Stimulated activated CD8-positive, alpha-beta memory T cell treated with anti-CD3 and anti-CD28 coated beads, Interleukin-15, amount 100 ng/mL, for 24 hours (primary cell): ENCODE data around the gene HOXA3.
A peak's percentile ranks its signal among the peaks of the same experiment; 100 is the strongest.

ENCODE experiments used
- DNase-seq: peaks from one replicate; pipeline ENCODE4 v3.0.0-alpha.2; 2020; ENCODE audit warnings: low read depth

The HOXA3 gene

DNA sequence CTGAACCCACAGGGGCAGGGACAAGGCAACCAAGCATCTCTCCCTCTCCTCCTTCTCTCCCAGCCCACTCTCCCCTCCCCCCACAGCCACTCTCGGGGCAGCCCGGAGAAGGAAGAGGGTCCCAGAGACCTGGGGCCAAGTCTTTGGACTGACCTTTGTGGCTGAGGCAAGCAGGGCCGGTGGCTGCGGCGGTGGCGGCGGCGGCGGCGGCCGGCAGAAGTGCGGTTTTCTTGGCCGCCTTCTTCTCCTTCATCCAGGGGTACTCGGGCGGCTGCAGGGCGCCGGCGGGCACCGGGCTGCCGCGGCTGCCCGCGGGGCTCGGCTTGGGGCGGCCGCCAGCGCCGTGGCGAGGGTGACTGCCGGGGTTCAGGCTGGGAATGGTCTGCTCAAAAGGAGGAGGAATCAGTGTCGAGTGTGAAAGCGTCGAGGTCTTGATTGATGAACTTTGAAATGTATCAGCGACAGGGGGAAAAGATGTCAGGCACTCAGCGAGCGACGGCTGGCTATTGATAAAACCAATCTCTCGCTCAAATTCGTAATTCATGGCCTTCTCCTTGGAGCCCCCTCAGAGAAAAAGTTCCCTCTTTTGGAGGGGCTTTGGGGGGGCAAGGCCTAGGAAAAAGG is 50.3 kb downstream of the HOXA3 start:
- DNase-seq, result no peak

GRCh38 chr7:27101171-27101956 is 51.0 kb downstream of the HOXA3 start:
- no peak for DNase-seq

DNA sequence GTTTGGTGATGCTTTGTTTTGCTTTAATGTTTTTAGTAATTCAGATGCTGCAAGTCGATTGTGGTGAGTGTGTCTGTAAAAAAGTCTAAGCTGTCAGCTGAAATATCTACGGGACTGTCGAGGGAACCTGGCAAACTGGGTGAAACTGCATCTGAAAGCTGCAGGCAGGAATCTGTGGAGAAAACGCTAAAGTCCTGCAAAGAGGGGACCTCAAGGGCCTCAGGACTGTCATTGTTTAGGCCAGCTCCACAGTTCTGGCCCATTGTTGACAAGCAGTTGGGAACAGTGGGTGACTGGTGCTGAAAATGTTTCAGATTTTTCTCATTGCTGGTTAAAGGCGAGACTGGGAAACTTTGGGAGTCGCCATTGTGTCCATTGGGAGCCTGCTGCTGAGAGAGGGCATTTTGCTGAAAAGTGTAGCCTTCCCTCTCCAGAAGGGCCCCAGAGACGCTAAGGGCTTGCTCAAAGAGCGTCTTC is 51.7 kb downstream of the HOXA3 start:
- no peak for DNase-seq

GRCh38 chr7:27099453-27100370 is 52.7 kb downstream of the HOXA3 start:
- no peak for DNase-seq

DNA sequence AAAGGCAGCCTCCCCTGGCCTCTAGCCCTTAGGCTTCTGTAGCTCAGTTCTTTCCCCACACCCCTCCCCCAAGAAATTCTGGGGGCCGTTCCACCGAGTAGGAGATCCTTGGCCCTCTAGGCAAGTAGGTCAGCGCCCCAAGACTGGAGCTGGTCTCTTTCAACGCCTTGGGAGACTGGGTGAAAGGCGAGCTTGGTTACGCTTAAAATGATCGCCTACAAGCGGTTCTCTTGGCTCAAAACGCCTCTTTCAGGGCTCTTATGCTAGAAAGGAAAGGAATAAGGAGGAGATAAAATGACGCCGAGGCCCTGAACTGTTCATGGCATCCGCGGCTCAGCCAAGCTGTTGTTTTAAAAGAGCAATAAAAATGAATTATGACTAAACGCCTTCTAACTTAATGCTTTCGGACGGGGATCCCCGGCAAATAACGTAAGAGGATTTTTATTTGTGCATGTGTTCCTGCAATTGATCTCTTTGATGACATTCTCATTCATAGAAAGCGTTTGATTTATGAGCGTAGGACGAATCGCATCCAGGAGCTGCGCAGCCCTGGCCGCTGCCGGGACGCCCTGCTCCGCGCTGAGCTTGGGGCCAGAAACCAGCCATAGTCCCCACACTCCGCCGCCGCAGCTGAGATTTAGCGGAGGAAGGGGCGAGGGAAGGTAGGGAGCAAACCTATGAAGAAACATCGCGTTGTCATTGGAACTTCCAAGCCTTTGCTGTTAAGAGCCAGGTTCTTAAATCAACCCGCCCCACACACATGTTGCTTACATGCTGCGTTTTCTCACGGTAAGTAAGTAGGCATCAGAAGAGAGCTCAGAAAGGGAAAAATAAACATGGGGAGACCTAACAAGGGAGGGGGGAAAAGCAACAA is 53.6 kb downstream of the HOXA3 start:
- no peak for DNase-seq

- no peak for DNase-seq
These were observed 54.5 kb downstream of the HOXA3 start for GRCh38 chr7:27097686-27098577.

DNA sequence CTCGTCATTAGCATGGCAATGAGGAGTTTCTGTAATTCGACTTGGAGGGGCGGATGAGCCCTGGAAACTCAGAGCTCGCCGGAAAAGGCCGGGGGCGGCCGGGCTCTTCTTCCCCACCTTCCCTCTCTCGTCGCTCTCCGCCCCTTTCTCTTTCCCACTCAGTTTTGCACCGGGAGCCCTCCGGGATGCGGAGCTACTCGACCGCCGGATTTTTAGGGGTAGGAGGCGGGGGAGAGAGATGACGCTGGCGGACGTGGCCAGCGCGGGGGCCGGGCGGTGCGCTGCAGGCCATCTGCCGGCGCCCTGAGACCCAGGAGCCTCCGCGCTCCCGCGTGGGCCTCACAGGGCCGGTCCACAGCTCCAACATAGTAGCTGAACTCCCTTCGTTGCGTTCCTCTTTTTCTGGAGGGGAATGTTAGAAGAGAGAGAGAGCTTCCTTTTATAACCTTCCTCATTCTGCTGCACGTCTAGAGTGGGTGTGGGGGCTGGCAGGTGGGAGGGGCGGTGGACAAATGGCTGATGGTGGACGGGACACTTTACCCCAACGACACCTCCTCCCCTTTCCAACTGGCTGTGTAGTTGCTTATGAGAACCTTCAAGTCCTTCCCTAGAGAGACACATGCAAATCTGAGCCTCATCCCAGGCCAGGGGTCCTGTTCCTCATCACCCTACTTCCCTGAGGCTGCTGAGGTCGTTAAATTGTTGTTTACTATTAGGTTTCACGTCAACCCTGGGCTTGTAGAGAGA is 55.4 kb downstream of the HOXA3 start:
- no peak for DNase-seq

DNA sequence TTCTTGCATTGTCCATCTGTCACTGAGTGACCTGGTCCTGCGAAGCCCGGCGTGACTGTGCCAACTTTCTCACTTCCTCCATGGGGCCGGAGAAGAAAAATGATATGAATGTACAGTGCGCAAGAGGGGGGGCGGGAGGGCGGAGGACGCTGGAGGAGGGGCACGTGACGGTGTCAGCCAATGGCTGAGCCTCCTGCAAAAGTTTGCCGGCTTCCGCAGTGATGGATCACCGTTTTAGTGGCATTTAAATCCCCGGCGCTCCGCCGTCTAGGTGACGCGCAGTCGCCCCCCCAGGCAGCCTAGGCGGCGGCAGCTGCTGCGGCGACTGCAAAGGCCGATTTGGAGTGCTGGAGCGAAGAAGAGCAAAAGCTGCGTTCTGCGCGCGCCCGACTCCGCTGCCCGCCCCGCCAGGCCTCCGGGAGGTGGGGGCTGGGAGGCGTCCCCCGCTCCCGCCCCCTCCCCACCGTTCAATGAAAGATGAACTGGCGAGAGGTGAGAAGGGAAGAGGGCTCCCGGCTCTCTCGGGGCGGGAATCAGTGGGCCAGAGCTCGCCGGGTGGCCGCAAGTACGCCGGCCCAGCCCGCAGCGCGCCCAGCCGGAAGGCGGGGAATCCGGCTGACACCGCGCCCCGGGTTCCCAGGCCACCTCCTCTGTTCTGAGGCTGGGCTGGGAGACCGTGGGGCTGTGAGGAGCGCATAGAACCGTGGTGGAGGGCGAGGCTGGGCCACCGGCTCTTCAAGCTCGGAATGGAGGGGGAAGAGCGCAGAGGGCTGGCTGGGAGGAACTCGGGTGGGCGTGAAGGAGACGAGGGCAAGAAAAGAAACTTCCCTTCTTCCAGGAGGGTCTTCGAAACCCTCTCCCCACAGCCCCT is 56.3 kb downstream of the HOXA3 start, which contains the start of gene HOXA1:
Gene HOXA1 (minus strand): TSS at position 104 of the 871 bp plus-strand sequence. CDS start 88 bp downstream, at position 16.
- DNase-seq, result peak; percentile 40

- DNase-seq, result no peak
These were observed 57.1 kb downstream of the HOXA3 start for GRCh38 chr7:27095050-27095896.

DNA sequence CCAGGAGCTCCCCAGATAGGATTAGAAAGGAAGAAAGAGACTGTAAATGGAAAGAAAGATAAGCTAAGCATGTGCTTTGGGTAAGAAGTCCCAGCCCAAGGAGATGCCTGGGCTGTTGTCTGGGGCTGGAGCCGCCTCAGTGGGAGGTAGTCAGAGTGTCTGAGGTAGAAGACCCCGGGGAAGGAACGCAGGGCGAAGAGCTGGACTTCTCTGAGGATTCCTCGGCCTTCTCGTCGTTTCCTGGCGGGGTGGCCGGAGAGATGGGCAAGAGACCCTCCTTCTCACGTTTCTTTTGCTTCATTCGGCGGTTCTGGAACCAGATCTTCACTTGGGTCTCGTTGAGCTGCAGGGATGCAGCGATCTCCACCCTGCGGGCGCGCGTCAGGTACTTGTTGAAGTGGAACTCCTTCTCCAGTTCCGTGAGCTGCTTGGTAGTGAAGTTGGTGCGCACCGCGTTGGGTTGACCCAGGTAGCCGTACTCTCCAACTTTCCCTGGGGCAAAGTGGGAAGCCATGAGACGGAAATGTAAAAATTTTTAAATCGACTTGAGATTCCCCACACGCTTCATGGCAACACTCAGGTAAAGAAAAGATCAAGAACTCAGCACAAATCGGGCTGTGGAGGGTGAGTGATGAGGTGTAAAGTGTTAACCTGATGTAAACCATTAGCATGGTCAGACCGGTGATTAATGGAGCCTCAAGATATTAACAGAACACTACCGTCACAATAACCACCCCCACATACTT is 57.9 kb downstream of the HOXA3 start:
- DNase-seq, result no peak

DNA sequence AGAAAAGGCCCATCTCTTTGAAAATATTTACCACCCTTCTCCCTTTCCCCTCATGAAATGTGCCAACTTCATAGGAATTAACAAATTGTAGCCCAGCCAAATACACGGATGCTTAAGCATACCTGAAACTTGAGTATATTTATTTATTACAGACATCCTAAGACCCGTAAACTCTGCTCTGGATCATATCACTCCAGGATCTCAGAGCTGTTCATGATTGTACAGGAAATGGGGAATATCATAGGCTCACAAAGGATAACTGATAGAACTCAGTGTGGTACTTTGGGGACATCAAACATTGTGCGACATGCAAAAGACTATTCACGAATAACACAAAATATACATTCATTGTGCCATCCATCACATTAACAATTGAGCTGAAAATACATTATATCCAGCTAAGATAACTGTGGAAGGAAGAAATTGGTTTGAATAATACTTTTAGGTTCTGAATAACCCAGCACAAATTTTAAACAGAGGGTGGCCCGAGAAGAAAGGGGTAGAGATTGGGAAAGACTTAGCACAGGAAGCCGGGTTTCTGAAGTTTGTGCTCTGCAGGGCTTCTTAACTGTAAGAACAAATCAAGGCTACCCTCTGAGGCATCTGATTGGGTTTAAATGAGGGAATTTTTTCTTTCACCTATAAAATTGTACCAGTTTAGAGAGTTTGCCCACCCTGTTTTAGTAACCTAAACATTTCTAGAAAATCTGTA is 59.0 kb downstream of the HOXA3 start:
- DNase-seq, result no peak

DNA sequence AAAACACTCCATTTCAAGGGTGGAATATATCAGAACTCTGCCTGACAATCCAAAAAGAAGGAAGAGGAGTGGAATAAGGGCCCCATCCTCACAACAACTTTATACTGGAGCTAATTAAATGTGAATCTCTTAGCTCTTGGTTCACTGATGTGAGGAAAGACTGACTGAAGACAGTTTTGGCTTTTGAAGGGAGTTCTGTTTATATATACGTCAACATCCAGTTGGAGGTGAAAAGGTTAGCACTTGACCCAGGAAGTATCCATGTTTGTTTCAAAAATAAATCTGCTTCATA is 59.6 kb downstream of the HOXA3 start:
- DNase-seq, result no peak

DNA sequence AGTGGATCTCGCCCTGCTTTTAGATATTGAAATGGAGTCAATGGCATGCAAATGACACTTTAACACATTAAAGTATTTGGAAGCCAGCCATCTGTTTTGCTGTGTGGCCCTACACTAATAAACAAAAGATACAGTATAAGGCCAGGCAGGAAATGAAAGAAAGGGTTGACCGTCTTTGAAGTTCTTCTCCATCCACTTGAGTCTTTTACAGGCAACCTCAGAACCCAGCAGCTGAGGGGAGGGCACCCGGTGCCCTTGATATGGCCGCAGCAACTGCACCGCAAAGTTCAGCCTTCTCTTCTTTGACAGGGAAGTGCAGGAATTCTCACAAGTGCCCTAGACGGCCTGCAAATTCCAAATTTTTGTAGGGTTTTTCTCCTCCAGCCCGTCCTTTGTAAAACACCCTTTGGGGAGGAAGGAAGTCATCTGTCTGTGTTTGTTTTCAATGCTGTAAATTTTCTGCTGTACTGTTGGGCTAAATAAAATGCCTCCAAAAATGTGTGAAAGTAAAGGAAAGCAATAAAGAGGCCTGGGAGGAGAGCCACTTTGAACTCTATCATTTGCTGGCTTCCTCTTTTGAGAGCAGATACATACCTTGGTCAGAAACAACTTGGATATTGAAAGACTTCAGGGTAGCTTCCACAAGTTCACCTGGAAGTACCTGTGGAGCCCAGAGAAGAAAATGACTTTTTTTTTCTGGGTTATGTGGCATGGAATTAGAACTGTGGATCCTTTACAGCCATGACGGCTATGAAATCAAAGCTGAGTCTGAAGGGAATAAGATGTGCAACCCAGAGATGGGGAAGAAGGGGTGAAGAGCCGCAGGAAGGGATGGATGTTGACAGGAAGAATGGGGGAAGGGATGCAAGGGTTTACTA is 60.2 kb downstream of the HOXA3 start:
- no peak for DNase-seq

GRCh38 chr7:27091105-27091504 is 61.3 kb downstream of the HOXA3 start:
- no peak for DNase-seq
